Activated T-helper 1 cell treated with anti-CD3 and anti-CD28 coated beads, Interleukin-2, amount 50 U/mL, for 16 hours (primary cell): ENCODE results near the gene INPP5E.
A peak's percentile ranks its signal among the peaks of the same experiment; 100 is the strongest.
"Not testable (repeated sequence)": the region's sequence is repeated elsewhere in the genome, so short reads cannot be mapped to it uniquely, and the experiment has no call there.

Source experiments
- DNase-seq, 2 donors: peaks; one replicate each; pipeline ENCODE4 v3.0.0-alpha.2; 2020; ENCODE audit warnings: low read depth in 1 of 2, low spot score in 1 of 2

Gene INPP5E

GRCh38 chr9:136407061-136407460 is 32.6 kb downstream of the INPP5E start:
- DNase-seq = not testable (repeated sequence)

GRCh38 chr9:136405904-136406303 is 33.7 kb downstream of the INPP5E start:
- not testable (repeated sequence) for DNase-seq

- DNase-seq = no peak
Observed at GRCh38 chr9:136405481-136405880, 34.2 kb downstream of the INPP5E start.

- DNase-seq = no peak
Observed at GRCh38 chr9:136404801-136405136, 34.9 kb downstream of the INPP5E start.

- DNase-seq = no peak
Observed at GRCh38 chr9:136403915-136404800, 35.5 kb downstream of the INPP5E start.

- DNase-seq = peak; percentile 35 to 66
Observed at GRCh38 chr9:136403538-136403914, 36.1 kb downstream of the INPP5E start.

GRCh38 chr9:136402067-136402466 is 37.6 kb downstream of the INPP5E start:
- no peak for DNase-seq

GRCh38 chr9:136401173-136401922 is 38.3 kb downstream of the INPP5E start:
- no peak for DNase-seq

- DNase-seq = peak; percentile 73 to 83
Observed at GRCh38 chr9:136400038-136400834, 39.4 kb downstream of the INPP5E start, which contains the start of gene SNAPC4. TSS of gene SNAPC4 (minus strand) at chr9:136400170. CDS start at chr9:136398428, 1,742 bp downstream.

- DNase-seq = peak in 1 of 2 donors; percentile 25
Observed at GRCh38 chr9:136399176-136400037, 40.2 kb downstream of the INPP5E start.

- no peak for DNase-seq
Observed at GRCh38 chr9:136398286-136398685, 41.4 kb downstream of the INPP5E start.

- DNase-seq = no peak
Observed at GRCh38 chr9:136397643-136398042, 42.0 kb downstream of the INPP5E start.

GRCh38 chr9:136396219-136396515 is 43.5 kb downstream of the INPP5E start:
- DNase-seq = no peak

- no peak for DNase-seq
Observed at GRCh38 chr9:136395345-136396218, 44.1 kb downstream of the INPP5E start.

GRCh38 chr9:136395020-136395340 is 44.7 kb downstream of the INPP5E start:
- no peak for DNase-seq

- DNase-seq = no peak
Observed at GRCh38 chr9:136394312-136395019, 45.2 kb downstream of the INPP5E start.

- no peak for DNase-seq
Observed at GRCh38 chr9:136393531-136393930, 46.1 kb downstream of the INPP5E start.

GRCh38 chr9:136392538-136393449 is 46.9 kb downstream of the INPP5E start:
- no peak for DNase-seq
